Measurements from ENCODE around the gene DNAJB11. TPM values are rescaled to one million over a fixed set of nuclear protein-coding genes. Genes with fewer than 3 reads are reported as not detected.
"Not testable (repeated sequence)": the region's sequence is repeated elsewhere in the genome, so short reads cannot be mapped to it uniquely, and the experiment has no call there.

The DNAJB11 gene
- total RNA-seq, 4 donors from 2014 or later, result 19.5 to 40.0 (median 33.5) TPM

DNA sequence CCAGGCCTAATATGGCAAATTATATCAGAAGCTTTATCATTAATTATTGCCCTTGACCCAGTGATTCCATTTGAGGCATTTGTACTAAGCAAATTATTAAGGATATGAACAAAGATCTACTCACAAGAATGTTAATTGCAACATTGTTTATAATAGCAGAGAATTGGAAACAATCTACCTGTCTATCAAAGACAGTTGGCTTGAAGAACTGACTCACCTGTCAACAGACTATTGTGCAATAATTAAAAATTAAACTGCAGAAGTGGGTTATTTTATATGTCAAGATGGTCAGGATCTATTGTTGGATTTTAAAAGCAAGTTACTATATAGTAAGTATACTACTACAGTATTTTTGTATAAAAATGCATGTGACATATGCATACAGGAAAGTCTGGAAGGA lies 63.0 kb downstream of the DNAJB11 start:
- H3K4me3 ChIP-seq, result no peak overlapping the region
- H3K27me3 ChIP-seq, result peaks cover 12% of the 10 kb centered on the region
- no peak for ATAC-seq
- no peaks in the 10 kb centered on the region for H3K4me1 ChIP-seq
- no peak for TF ChIP-seq POLR2A (IDR thresholded peaks at IDR 0.05)
- TF ChIP-seq, protein P1, sequence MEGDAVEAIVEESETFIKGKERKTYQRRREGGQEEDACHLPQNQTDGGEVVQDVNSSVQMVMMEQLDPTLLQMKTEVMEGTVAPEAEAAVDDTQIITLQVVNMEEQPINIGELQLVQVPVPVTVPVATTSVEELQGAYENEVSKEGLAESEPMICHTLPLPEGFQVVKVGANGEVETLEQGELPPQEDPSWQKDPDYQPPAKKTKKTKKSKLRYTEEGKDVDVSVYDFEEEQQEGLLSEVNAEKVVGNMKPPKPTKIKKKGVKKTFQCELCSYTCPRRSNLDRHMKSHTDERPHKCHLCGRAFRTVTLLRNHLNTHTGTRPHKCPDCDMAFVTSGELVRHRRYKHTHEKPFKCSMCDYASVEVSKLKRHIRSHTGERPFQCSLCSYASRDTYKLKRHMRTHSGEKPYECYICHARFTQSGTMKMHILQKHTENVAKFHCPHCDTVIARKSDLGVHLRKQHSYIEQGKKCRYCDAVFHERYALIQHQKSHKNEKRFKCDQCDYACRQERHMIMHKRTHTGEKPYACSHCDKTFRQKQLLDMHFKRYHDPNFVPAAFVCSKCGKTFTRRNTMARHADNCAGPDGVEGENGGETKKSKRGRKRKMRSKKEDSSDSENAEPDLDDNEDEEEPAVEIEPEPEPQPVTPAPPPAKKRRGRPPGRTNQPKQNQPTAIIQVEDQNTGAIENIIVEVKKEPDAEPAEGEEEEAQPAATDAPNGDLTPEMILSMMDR (IDR thresholded peaks at IDR 0.05), result no peak
- no peak for TF ChIP-seq POLR2AphosphoS5 (IDR thresholded peaks at IDR 0.05)
- TF ChIP-seq EP300 (IDR thresholded peaks at IDR 0.05), result no peak
- no peaks in the 10 kb centered on the region for H3K36me3 ChIP-seq
- no peaks in the 10 kb centered on the region for H3K9me3 ChIP-seq
- H3K27ac ChIP-seq, result no peak overlapping the region

DNA sequence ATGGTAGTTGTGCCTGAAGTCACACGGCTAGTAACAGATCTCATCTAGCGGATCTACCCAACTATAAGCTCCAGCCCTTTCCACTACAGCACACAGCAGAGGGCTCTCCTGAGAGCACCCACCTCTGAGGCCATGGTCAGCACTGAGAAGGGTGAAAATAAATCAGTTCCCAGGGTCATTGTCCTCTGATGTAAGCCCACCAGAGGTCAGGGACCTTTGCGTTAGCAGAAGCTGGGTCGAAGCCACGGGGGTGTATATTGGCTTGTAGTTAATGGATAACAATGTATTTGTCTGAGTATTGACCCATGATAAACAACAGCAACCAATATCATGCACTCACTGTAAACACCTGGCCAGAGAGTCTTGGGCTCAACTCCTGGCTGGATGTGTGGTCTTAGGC lies 63.7 kb downstream of the DNAJB11 start:
- 84 to 92% methylated on average over 3 to 5 of the region's 5 CpGs for WGBS, 2 donors (ENCODE audit: low coverage in 1 of 2)
- not testable (repeated sequence) for H3K4me1 ChIP-seq, H3K4me3 ChIP-seq, ATAC-seq, H3K9me3 ChIP-seq, H3K36me3 ChIP-seq, H3K27ac ChIP-seq
- H3K27me3 ChIP-seq, result peaks cover 12% of the 10 kb centered on the region

Small RNAs within 50 kb of the gene (small RNA-seq; reads per million reads assigned to genes)
- 0 reads per million in 4 donors for gene RF00017

Other genes with a start within 250 kb of the DNAJB11 start
- 100 to 1,000 TPM in 2 of 4 donors, 10 to 100 TPM in 2; 46.3 to 134 (median 90.4) TPM for gene DGKG, start 208.5 kb upstream of the DNAJB11 start, total RNA-seq
- 1 to 10 TPM in 2 of 4 donors, under 1 TPM in 1, not detected in 1; 0.39 to 3.1 (median 3.1) TPM for gene CRYGS, start 26.3 kb upstream of the DNAJB11 start, total RNA-seq
- 10 to 100 TPM in 3 of 4 donors, 1 to 10 TPM in 1; 8.8 to 14.2 (median 12.0) TPM for gene TBCCD1, start 3.4 kb upstream of the DNAJB11 start, total RNA-seq
- not detected for gene AHSG, start 42.3 kb downstream of the DNAJB11 start, total RNA-seq
- gene FETUB, start 69.7 kb downstream of the DNAJB11 start, total RNA-seq, result not detected
- gene HRG, start 95.3 kb downstream of the DNAJB11 start, total RNA-seq, result not detected
- not detected for gene KNG1, start 146.6 kb downstream of the DNAJB11 start, total RNA-seq
- 100 to 1,000 TPM; 359 to 660 (median 508) TPM for gene EIF4A2, start 212.9 kb downstream of the DNAJB11 start, total RNA-seq
- 10 to 100 TPM in 2 of 4 donors, 1 to 10 TPM in 2; 8.1 to 12.2 (median 10.5) TPM for gene RFC4, start 235.8 kb downstream of the DNAJB11 start, total RNA-seq